Measurements from ENCODE around the gene NIPSNAP3A. TPM values are rescaled to one million over a fixed set of nuclear protein-coding genes. Genes with fewer than 3 reads are reported as not detected.

The NIPSNAP3A gene
- total and polyA plus RNA-seq, 2 donors (not counting 1 experiment from before 2014, with no cell fraction given): 32.5 to 67.8 TPM

DNA sequence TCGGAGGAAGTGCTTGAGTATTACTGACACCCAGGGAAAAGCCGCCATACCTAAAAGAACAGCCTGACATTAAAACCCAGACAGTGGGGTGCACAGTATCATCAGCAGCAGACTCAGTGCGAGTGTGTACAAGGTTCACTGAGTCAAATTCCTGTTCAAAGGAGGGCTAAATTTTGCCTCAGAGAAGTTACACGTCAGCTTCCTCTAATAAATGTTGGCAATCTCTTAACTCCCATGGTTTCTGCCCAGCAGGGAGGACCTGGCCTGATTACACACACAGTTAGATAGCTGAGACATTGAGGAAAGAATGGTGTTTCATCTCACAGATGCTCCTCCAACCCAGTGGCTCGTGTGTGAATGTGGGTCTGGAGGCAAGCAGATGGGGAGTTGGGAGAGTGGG, 54.6 kb downstream of the NIPSNAP3A start:
- no peaks in the 10 kb centered on the region for H4K20me1 ChIP-seq (ENCODE audit: control insufficient read depth, extremely low read depth, insufficient read depth, low read length)
- no peak overlapping the region for H3K27ac ChIP-seq (ENCODE audit: insufficient read depth, low read length)
- no peak overlapping the region for H3K4me2 ChIP-seq (ENCODE audit: extremely low read depth, insufficient read depth, low read length)
- no peaks in the 10 kb centered on the region for H3K4me1 ChIP-seq (ENCODE audit: control insufficient read depth, extremely low read depth, insufficient read depth, low read length)
- no peaks in the 10 kb centered on the region for H3K9me3 ChIP-seq (ENCODE audit: control insufficient read depth, insufficient read depth, low read depth, low read length)
- no peaks in the 10 kb centered on the region for H3K79me2 ChIP-seq (ENCODE audit: control insufficient read depth, insufficient read depth, low read length)
- H2AFZ ChIP-seq (ENCODE audit: low read length): no peak overlapping the region
- peaks cover 5% of the 10 kb centered on the region for H3K36me3 ChIP-seq (ENCODE audit: control insufficient read depth, insufficient read depth, low read length)
- DNase-seq (ENCODE audit: low read depth in 2 of 2): peak in 1 of 2 donors; percentile 34
- TF ChIP-seq, protein P1, sequence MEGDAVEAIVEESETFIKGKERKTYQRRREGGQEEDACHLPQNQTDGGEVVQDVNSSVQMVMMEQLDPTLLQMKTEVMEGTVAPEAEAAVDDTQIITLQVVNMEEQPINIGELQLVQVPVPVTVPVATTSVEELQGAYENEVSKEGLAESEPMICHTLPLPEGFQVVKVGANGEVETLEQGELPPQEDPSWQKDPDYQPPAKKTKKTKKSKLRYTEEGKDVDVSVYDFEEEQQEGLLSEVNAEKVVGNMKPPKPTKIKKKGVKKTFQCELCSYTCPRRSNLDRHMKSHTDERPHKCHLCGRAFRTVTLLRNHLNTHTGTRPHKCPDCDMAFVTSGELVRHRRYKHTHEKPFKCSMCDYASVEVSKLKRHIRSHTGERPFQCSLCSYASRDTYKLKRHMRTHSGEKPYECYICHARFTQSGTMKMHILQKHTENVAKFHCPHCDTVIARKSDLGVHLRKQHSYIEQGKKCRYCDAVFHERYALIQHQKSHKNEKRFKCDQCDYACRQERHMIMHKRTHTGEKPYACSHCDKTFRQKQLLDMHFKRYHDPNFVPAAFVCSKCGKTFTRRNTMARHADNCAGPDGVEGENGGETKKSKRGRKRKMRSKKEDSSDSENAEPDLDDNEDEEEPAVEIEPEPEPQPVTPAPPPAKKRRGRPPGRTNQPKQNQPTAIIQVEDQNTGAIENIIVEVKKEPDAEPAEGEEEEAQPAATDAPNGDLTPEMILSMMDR (conservative IDR thresholded peaks at IDR 0.05 in 1 of 2, IDR thresholded peaks at IDR 0.05 in 1 of 2; ENCODE audit: low read depth in 1 of 2, low read length in 2 of 2): no peak
- TF ChIP-seq EZH2 (IDR thresholded peaks at IDR 0.05; ENCODE audit: low read length, missing control alignments): no peak
- H3K4me3 ChIP-seq (replicated peaks in 1 of 4; ENCODE audit: control extremely low read depth in 1 of 4, insufficient read depth in 1 of 4, low read depth in 3 of 4, low read length in 4 of 4): no peak overlapping the region
- no peak overlapping the region for H3K9ac ChIP-seq (ENCODE audit: insufficient read depth, low read length)
- H3K27me3 ChIP-seq (ENCODE audit: control insufficient read depth, insufficient read depth, low read length): no peaks in the 10 kb centered on the region

DNA sequence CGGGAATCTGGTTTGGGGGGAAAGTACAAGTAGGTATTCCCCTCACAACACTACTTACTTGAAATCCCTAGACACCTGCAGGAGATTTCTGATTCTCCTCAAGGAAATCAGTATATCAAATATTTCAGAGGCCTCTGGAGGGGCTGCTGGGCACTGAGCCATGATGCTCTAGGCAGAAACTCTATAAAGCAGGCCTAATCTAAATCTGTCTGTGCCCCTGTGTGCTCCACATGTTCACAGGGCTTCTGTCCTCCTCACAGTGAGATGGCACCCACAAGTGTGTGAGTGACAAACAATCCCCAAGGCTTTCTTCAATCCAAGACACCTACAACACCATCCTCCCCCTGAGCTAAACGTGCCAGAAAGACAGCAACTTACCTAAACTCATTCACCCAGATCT, 55.4 kb downstream of the NIPSNAP3A start:
- Histone ChIP-seq H3K9me3 (ENCODE audit: control insufficient read depth, insufficient read depth, low read depth, low read length) (no peaks in the 10 kb centered on the region), H3K27me3 (ENCODE audit: control insufficient read depth, insufficient read depth, low read length) (no peaks in the 10 kb centered on the region), H4K20me1 (ENCODE audit: control insufficient read depth, extremely low read depth, insufficient read depth, low read length) (no peaks in the 10 kb centered on the region), H3K27ac (ENCODE audit: insufficient read depth, low read length) (no peak overlapping the region), H3K4me2 (ENCODE audit: extremely low read depth, insufficient read depth, low read length) (no peak overlapping the region), H3K9ac (ENCODE audit: insufficient read depth, low read length) (no peak overlapping the region), H3K4me1 (ENCODE audit: control insufficient read depth, extremely low read depth, insufficient read depth, low read length) (no peaks in the 10 kb centered on the region), H3K4me3 (replicated peaks in 1 of 4; ENCODE audit: control extremely low read depth in 1 of 4, insufficient read depth in 1 of 4, low read depth in 3 of 4, low read length in 4 of 4) (no peak overlapping the region), H3K36me3 (ENCODE audit: control insufficient read depth, insufficient read depth, low read length) (peaks cover 5% of the 10 kb centered on the region), H3K79me2 (ENCODE audit: control insufficient read depth, insufficient read depth, low read length) (no peaks in the 10 kb centered on the region), H2AFZ (ENCODE audit: low read length) (no peak overlapping the region)
- TF ChIP-seq, protein P1 (conservative IDR thresholded peaks at IDR 0.05 in 1 of 2, IDR thresholded peaks at IDR 0.05 in 1 of 2; ENCODE audit: low read depth in 1 of 2, low read length in 2 of 2): no peak
- no peak for TF ChIP-seq EZH2 (IDR thresholded peaks at IDR 0.05; ENCODE audit: low read length, missing control alignments)
- DNase-seq (ENCODE audit: low read depth in 2 of 2): no peak

DNA sequence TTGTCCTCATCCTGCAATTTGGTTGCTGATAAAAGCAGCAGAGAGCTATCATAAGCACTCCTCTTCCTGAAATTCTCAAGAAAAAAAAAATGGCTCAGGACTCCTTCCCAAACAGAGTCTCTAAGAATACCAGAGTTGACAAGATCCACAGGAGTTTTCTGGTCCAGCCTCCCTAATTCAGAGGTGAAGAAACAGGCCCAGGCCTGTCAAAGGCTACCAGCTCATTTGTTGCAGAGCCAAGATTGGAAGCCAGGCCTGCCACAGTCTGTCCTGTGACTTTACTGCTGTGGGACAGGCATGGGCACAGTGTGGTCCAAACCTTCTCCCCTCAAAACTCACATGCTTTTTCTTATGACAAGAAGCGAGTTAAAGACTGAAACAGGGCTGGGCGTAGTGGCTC, 58.0 kb downstream of the NIPSNAP3A start:
- H3K4me3 ChIP-seq (replicated peaks in 1 of 4; ENCODE audit: control extremely low read depth in 1 of 4, insufficient read depth in 1 of 4, low read depth in 3 of 4, low read length in 4 of 4): no peak overlapping the region
- no peaks in the 10 kb centered on the region for H3K9me3 ChIP-seq (ENCODE audit: control insufficient read depth, insufficient read depth, low read depth, low read length)
- DNase-seq (ENCODE audit: low read depth in 2 of 2): no peak
- H3K79me2 ChIP-seq (ENCODE audit: control insufficient read depth, insufficient read depth, low read length): no peaks in the 10 kb centered on the region
- H3K4me1 ChIP-seq (ENCODE audit: control insufficient read depth, extremely low read depth, insufficient read depth, low read length): no peaks in the 10 kb centered on the region
- H2AFZ ChIP-seq (ENCODE audit: low read length): no peak overlapping the region
- H4K20me1 ChIP-seq (ENCODE audit: control insufficient read depth, extremely low read depth, insufficient read depth, low read length): no peaks in the 10 kb centered on the region
- H3K9ac ChIP-seq (ENCODE audit: insufficient read depth, low read length): no peak overlapping the region
- H3K27me3 ChIP-seq (ENCODE audit: control insufficient read depth, insufficient read depth, low read length): no peaks in the 10 kb centered on the region
- peaks cover 3% of the 10 kb centered on the region for H3K36me3 ChIP-seq (ENCODE audit: control insufficient read depth, insufficient read depth, low read length)
- TF ChIP-seq EZH2 (IDR thresholded peaks at IDR 0.05; ENCODE audit: low read length, missing control alignments): no peak
- TF ChIP-seq, protein P1 (conservative IDR thresholded peaks at IDR 0.05 in 1 of 2, IDR thresholded peaks at IDR 0.05 in 1 of 2; ENCODE audit: low read depth in 1 of 2, low read length in 2 of 2): no peak
- no peak overlapping the region for H3K27ac ChIP-seq (ENCODE audit: insufficient read depth, low read length)
- H3K4me2 ChIP-seq (ENCODE audit: extremely low read depth, insufficient read depth, low read length): no peak overlapping the region
